Lung (tissue), 12 donors: ENCODE data around the gene RIN3. TPM values are rescaled to one million over a fixed set of nuclear protein-coding genes. Genes with fewer than 3 reads are reported as not detected.

ENCODE experiments used
- ATAC-seq: fragments of 200-7000 bp; cut with Tn5 transposase; one replicate; pipeline ENCODE4 v1.9.1; 2020; ENCODE audit warnings: moderate number of reproducible peaks; ENCODE audit not compliant: insufficient read depth, low FRiP score
- DNase-seq, 3 donors: peaks; one replicate each; pipeline ENCODE4 v3.0.0-alpha.2; 2013 to 2017
- H3K27ac ChIP-seq, 2 donors: one replicate each; pipeline ENCODE4 v1.5.1; 2013; ENCODE audit warnings: mild to moderate bottlenecking in 2 of 2, moderate library complexity in 2 of 2, control low read depth in 1 of 2, inconsistent platforms in 1 of 2, low read depth in 1 of 2, low read length in 1 of 2
- H3K27me3 ChIP-seq, 3 donors: one replicate each; pipeline ENCODE4 v1.5.1; 2013; ENCODE audit warnings: low read length in 2 of 3; ENCODE audit not compliant: control insufficient read depth in 3 of 3, insufficient read depth in 3 of 3
- H3K36me3 ChIP-seq, 4 donors: one replicate each; pipeline ENCODE4 v1.5.1; 2013; ENCODE audit warnings: low read length in 4 of 4, mild to moderate bottlenecking in 1 of 4, moderate library complexity in 1 of 4; ENCODE audit not compliant: control insufficient read depth in 4 of 4, insufficient read depth in 4 of 4
- H3K4me1 ChIP-seq, 5 donors: one replicate each; pipeline ENCODE4 v1.5.1; 2013; ENCODE audit warnings: low read length in 5 of 5, mild to moderate bottlenecking in 2 of 5, moderate library complexity in 1 of 5; ENCODE audit not compliant: control insufficient read depth in 5 of 5, insufficient read depth in 5 of 5
- H3K4me3 ChIP-seq: one replicate; pipeline ENCODE4 v1.5.1; 2013; ENCODE audit warnings: mild to moderate bottlenecking, control low read depth, moderate library complexity
- H3K9ac ChIP-seq, 2 donors: one replicate each; pipeline ENCODE4 v1.5.1; 2013; ENCODE audit warnings: low read length in 2 of 2, control low read depth in 1 of 2; ENCODE audit not compliant: insufficient read depth in 1 of 2
- H3K9me3 ChIP-seq, 4 donors: one replicate each; pipeline ENCODE4 v1.5.1; 2013; ENCODE audit warnings: low read length in 3 of 4, mild to moderate bottlenecking in 1 of 4, moderate library complexity in 1 of 4; ENCODE audit not compliant: control insufficient read depth in 4 of 4, insufficient read depth in 3 of 4
- WGBS, 2 donors: extraction: QIAGEN DNeasy Blood & Tissue Kit; methylation state at CpG; one replicate each; pipeline ENCODE4 v1.1.7; 2013; 5-methylcytosine and 5-hydroxymethylcytosine counted together
- polyA plus RNA-seq, 2 donors: library from polyadenylated mRNA; stranded (reverse); fragments of 200-250 nt; gene quantifications; one replicate each; pipeline ENCODE4 v1.2.1, GENCODE V29; 2013
- total RNA-seq, 2 donors: library from RNA; depleted of rRNA in 1 of 2; stranded (reverse); fragments of >200 nt in 1 of 2; gene quantifications; one replicate each; pipeline ENCODE4 v1.2.1, GENCODE V29; 2014 to 2021
- TF ChIP-seq, protein P1 (sequence below): IDR thresholded peaks from 2 replicates; pipeline ENCODE4 v1.5.1; 2012; ENCODE audit warnings: mild to moderate bottlenecking; ENCODE audit errors: control extremely low read depth, extremely low read depth
- donor health status: control.
- donor health status: control.
- donor health status: Bipolar disorder and iron deficiency.
- donor health status: healthy.
- donor health status: DM: yes; HTN: yes; CAD: no.

Gene RIN3
- total and polyA plus RNA-seq, 4 donors, result 19.3 to 55.5 (median 40.2) TPM

DNA sequence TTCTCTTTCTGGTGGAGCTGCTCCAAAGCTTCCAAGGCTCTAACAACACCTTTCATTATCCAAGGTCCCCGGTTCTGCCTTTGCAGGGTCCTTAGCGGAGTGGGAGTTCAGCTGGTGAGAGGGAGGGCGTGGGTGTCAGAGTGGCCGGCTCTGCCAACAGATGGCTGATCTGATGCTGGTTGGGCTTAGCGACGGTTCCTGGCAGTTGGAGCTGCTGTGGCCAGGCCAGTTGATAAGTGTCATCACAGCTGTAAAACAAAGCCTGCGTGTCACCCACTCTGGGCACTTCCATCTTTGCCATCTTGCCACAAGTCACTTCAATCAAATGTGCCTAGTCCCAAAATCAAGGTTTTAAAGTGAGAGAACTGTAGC is 36.3 kb downstream of the RIN3 start:
- peaks cover 0 to 25% (median 13%) of the 10 kb centered on the region in 5 donors for H3K4me1 ChIP-seq
- H3K27me3 ChIP-seq, result no peaks in the 10 kb centered on the region
- no peak overlapping the region for H3K4me3 ChIP-seq
- no peaks in the 10 kb centered on the region for H3K9me3 ChIP-seq
- ATAC-seq (peak; percentile 56), DNase-seq (peak; percentile 79 to 83 (median 83))
- TF ChIP-seq, protein P1, sequence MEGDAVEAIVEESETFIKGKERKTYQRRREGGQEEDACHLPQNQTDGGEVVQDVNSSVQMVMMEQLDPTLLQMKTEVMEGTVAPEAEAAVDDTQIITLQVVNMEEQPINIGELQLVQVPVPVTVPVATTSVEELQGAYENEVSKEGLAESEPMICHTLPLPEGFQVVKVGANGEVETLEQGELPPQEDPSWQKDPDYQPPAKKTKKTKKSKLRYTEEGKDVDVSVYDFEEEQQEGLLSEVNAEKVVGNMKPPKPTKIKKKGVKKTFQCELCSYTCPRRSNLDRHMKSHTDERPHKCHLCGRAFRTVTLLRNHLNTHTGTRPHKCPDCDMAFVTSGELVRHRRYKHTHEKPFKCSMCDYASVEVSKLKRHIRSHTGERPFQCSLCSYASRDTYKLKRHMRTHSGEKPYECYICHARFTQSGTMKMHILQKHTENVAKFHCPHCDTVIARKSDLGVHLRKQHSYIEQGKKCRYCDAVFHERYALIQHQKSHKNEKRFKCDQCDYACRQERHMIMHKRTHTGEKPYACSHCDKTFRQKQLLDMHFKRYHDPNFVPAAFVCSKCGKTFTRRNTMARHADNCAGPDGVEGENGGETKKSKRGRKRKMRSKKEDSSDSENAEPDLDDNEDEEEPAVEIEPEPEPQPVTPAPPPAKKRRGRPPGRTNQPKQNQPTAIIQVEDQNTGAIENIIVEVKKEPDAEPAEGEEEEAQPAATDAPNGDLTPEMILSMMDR, result no peak
- 24 to 44% methylated on average over 7 of the region's 7 CpGs for WGBS, 2 donors
- H3K9ac ChIP-seq, result no peak overlapping the region
- H3K27ac ChIP-seq, result peak overlapping the region; percentile 43 to 52
- H3K36me3 ChIP-seq, result peaks cover 0 to 3% (median 0%) of the 10 kb centered on the region in 4 donors

GRCh38 chr14:92551044-92551841 is 37.7 kb downstream of the RIN3 start:
- Histone ChIP-seq H3K27ac (no peak overlapping the region), H3K4me3 (no peak overlapping the region), H3K9ac (peak overlapping the region in 1 of 2 donors; percentile 4), H3K4me1 (peaks cover 0 to 28% (median 13%) of the 10 kb centered on the region in 5 donors), H3K36me3 (peaks cover 0 to 5% (median 3%) of the 10 kb centered on the region in 4 donors), H3K9me3 (no peaks in the 10 kb centered on the region), H3K27me3 (no peaks in the 10 kb centered on the region)
- TF ChIP-seq, protein P1, result no peak
- WGBS, 2 donors, result 58 to 71% methylated on average over 13 of the region's 13 CpGs
- no peak for DNase-seq
- no peak for ATAC-seq

GRCh38 chr14:92552066-92552465 is 38.5 kb downstream of the RIN3 start:
- no peak for DNase-seq
- no peak for ATAC-seq
- H3K9me3 ChIP-seq, result no peaks in the 10 kb centered on the region
- TF ChIP-seq, protein P1, result no peak
- H3K27ac ChIP-seq, result no peak overlapping the region
- H3K9ac ChIP-seq, result no peak overlapping the region
- WGBS, 2 donors, result 45 to 58% methylated on average over 4 of the region's 4 CpGs
- H3K27me3 ChIP-seq, result no peaks in the 10 kb centered on the region
- peaks cover 0 to 27% (median 13%) of the 10 kb centered on the region in 5 donors for H3K4me1 ChIP-seq
- peaks cover 0 to 12% (median 8%) of the 10 kb centered on the region in 4 donors for H3K36me3 ChIP-seq
- H3K4me3 ChIP-seq, result no peak overlapping the region
